HepG2 (cell line): ENCODE measurements around the gene GSK3B. TPM values are rescaled to one million over a fixed set of nuclear protein-coding genes. Genes with fewer than 3 reads are reported as not detected.
A peak's percentile ranks its signal among the peaks of the same experiment; 100 is the strongest.

Experiments
- EZH2 ChIP-seq: conservative IDR thresholded peaks from 2 replicates; pipeline ENCODE4 v1.6.1; 2012; ENCODE audit warnings: mild to moderate bottlenecking, low read depth, low read length, moderate library complexity
- NFRKB ChIP-seq: fragments of 450-650 bp; IDR thresholded peaks from 2 replicates; pipeline ENCODE4 v1.6.1; 2017
- SMAD3 ChIP-seq: sonication (generic); formaldehyde crosslinking; IDR thresholded peaks from 2 replicates; pipeline ENCODE4 v1.4.0; 2020; ENCODE audit warnings: missing genetic modification reagents
- SP140L ChIP-seq: sonication (generic); formaldehyde crosslinking; IDR thresholded peaks from 2 replicates; pipeline ENCODE4 v1.4.0; 2020; ENCODE audit warnings: missing genetic modification reagents, borderline replicate concordance
- ZFP37 ChIP-seq: sonication (generic); formaldehyde crosslinking; IDR thresholded peaks from 2 replicates; pipeline ENCODE4 v1.4.0; 2020; ENCODE audit warnings: missing genetic modification reagents, borderline replicate concordance
- ZMAT3 ChIP-seq: sonication (generic); formaldehyde crosslinking; conservative IDR thresholded peaks from 2 replicates; pipeline ENCODE4 v1.7.0; 2021; ENCODE audit warnings: missing genetic modification reagents
- ZNF225 ChIP-seq: sonication (generic); formaldehyde crosslinking; IDR thresholded peaks from 2 replicates; pipeline ENCODE4 v1.4.0; 2020; ENCODE audit warnings: mild to moderate bottlenecking, missing genetic modification reagents
- ZNF296 ChIP-seq: sonication (generic); formaldehyde crosslinking; conservative IDR thresholded peaks from 2 replicates; pipeline ENCODE4 v1.5.0; 2020; ENCODE audit warnings: mild to moderate bottlenecking, missing genetic modification reagents
- ZNF616 ChIP-seq: sonication (generic); formaldehyde crosslinking; IDR thresholded peaks from 2 replicates; pipeline ENCODE4 v1.5.0; 2020; ENCODE audit warnings: low read depth, mild to moderate bottlenecking, missing genetic modification reagents
- ZNF678 ChIP-seq: sonication (generic); formaldehyde crosslinking; IDR thresholded peaks from 2 replicates; pipeline ENCODE4 v1.4.0; 2020; ENCODE audit warnings: mild to moderate bottlenecking, missing genetic modification reagents
- polyA plus RNA-seq, 8 experiments: library from polyadenylated mRNA; depleted of rRNA in 3 of 8; stranded (reverse) in 7 of 8; unstranded in 1 of 8; fragments of >200 nt; fragmentation: Illumina TruSeq in 4 of 8; extraction: Trizol in 4 of 8; gene quantifications; 2 replicates each; pipeline versions ENCODE4 v1.2.1 to v1.2.3, GENCODE V29; 2011 to 2016; ENCODE audit warnings: low read depth in 4 of 8, missing spikeins in 1 of 8, mixed read lengths in 1 of 8; ENCODE audit not compliant: insufficient read depth in 1 of 8
- total RNA-seq, 5 experiments: library from RNA; depleted of rRNA; stranded (reverse); fragments of >200 nt; fragmentation: Illumina TruSeq; extraction: Trizol; gene quantifications; 2 replicates each; pipeline ENCODE4 v1.2.3, GENCODE V29; 2016; ENCODE audit warnings: low read depth in 1 of 5
- TF ChIP-seq, protein P1 (sequence below): sonication (generic); formaldehyde crosslinking; IDR thresholded peaks from 2 replicates; pipeline ENCODE4 v1.4.0; 2020; ENCODE audit warnings: missing genetic modification reagents, mild to moderate bottlenecking, borderline replicate concordance
- TF ChIP-seq, protein P2 (sequence below): sonication (generic); formaldehyde crosslinking; IDR thresholded peaks from 2 replicates; pipeline ENCODE4 v1.5.1; 2020; ENCODE audit warnings: missing genetic modification reagents, mild to moderate bottlenecking, borderline replicate concordance
- TF ChIP-seq, protein P3 (sequence below): sonication (generic); formaldehyde crosslinking; IDR thresholded peaks from 2 replicates; pipeline ENCODE4 v1.8.0; 2022; ENCODE audit warnings: mild to moderate bottlenecking, missing genetic modification reagents
- TF ChIP-seq, protein P4 (sequence below): sonication (generic); formaldehyde crosslinking; IDR thresholded peaks from 2 replicates; pipeline ENCODE4 v1.8.1; 2023; ENCODE audit warnings: missing genetic modification reagents, mild to moderate bottlenecking, borderline replicate concordance
- TF ChIP-seq, protein P5 (sequence below): sonication (generic); formaldehyde crosslinking; IDR thresholded peaks from 2 replicates; pipeline ENCODE4 v1.4.0; 2020; ENCODE audit warnings: missing genetic modification reagents, borderline replicate concordance
- TF ChIP-seq, protein P6 (sequence below): sonication (generic); formaldehyde crosslinking; IDR thresholded peaks from 2 replicates; pipeline ENCODE4 v1.4.0; 2020; ENCODE audit warnings: mild to moderate bottlenecking, missing genetic modification reagents

The GSK3B gene
- total and polyA plus RNA-seq, 2 of the 13 experiments (the other 11 are each of a cell fraction or from before 2014, with no cell fraction given) = 22.3 to 30.1 TPM

DNA sequence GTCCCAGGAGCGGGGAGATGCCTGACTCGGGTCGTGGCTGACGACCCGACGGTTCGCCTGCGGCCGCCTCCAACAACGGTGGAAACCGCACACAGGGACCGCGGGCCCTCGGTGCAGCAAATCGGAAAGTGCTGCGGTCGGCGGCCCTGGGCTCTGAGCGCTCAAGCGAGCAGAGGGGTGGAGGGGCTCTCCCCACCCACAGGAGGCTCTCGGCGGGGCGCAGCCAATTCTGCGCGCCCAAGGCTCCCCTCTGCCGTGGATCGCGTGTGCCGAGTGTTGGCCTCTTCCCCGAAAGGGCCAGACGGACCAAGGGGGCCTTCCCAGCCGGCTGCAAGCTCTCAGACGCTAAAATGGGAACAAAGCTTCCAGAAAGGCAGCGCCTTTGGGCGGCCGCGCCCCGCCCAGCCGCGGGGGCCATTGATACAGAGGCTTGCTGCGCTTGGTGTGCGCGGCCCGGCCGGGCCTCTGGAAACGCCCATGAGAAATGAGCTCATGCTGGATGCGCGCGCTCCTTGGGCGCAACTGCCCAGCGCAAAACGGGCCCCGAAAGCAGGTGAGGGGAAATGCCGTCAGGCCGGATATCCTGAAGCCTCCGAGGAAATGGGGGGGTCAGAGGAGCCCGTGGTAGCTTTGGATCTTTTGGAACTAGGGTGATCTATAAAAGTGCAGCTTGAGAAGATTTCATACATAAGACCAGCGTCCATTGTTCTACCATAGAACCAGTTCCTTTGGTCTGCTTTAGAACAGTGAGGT is 1.2 kb upstream of the GSK3B start (continued):
- TF ChIP-seq SP140L (CRISPR knock-in tag) (no peak), ZNF225 (CRISPR knock-in tag) (peak; percentile 94), ZNF678 (CRISPR knock-in tag) (no peak; the same call in 1 of the 2 replicates), EZH2 (no peak), ZNF296 (0 out of 2 replicates have a peak, but pooled peaks have one; percentile 19), NFRKB (peak; percentile 79), ZNF616 (CRISPR knock-in tag) (0 out of 2 replicates have a peak, but pooled peaks have one; percentile 58), ZMAT3 (peak; percentile 88), SMAD3 (CRISPR knock-in tag) (no peak; the same call in 1 of the 2 replicates), ZFP37 (0 out of 2 replicates have a peak, but pooled peaks have one; percentile 45)
- TF ChIP-seq, protein P1, sequence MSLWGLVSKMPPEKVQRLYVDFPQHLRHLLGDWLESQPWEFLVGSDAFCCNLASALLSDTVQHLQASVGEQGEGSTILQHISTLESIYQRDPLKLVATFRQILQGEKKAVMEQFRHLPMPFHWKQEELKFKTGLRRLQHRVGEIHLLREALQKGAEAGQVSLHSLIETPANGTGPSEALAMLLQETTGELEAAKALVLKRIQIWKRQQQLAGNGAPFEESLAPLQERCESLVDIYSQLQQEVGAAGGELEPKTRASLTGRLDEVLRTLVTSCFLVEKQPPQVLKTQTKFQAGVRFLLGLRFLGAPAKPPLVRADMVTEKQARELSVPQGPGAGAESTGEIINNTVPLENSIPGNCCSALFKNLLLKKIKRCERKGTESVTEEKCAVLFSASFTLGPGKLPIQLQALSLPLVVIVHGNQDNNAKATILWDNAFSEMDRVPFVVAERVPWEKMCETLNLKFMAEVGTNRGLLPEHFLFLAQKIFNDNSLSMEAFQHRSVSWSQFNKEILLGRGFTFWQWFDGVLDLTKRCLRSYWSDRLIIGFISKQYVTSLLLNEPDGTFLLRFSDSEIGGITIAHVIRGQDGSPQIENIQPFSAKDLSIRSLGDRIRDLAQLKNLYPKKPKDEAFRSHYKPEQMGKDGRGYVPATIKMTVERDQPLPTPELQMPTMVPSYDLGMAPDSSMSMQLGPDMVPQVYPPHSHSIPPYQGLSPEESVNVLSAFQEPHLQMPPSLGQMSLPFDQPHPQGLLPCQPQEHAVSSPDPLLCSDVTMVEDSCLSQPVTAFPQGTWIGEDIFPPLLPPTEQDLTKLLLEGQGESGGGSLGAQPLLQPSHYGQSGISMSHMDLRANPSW (CRISPR knock-in tag) = no peak
- TF ChIP-seq, protein P2, sequence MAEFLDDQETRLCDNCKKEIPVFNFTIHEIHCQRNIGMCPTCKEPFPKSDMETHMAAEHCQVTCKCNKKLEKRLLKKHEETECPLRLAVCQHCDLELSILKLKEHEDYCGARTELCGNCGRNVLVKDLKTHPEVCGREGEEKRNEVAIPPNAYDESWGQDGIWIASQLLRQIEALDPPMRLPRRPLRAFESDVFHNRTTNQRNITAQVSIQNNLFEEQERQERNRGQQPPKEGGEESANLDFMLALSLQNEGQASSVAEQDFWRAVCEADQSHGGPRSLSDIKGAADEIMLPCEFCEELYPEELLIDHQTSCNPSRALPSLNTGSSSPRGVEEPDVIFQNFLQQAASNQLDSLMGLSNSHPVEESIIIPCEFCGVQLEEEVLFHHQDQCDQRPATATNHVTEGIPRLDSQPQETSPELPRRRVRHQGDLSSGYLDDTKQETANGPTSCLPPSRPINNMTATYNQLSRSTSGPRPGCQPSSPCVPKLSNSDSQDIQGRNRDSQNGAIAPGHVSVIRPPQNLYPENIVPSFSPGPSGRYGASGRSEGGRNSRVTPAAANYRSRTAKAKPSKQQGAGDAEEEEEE (CRISPR knock-in tag) = no peak
- TF ChIP-seq, protein P3, sequence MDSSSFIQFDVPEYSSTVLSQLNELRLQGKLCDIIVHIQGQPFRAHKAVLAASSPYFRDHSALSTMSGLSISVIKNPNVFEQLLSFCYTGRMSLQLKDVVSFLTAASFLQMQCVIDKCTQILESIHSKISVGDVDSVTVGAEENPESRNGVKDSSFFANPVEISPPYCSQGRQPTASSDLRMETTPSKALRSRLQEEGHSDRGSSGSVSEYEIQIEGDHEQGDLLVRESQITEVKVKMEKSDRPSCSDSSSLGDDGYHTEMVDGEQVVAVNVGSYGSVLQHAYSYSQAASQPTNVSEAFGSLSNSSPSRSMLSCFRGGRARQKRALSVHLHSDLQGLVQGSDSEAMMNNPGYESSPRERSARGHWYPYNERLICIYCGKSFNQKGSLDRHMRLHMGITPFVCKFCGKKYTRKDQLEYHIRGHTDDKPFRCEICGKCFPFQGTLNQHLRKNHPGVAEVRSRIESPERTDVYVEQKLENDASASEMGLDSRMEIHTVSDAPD (CRISPR knock-in tag) = 0 out of 2 replicates have a peak, but pooled peaks have one; percentile 19
- TF ChIP-seq, protein P4, sequence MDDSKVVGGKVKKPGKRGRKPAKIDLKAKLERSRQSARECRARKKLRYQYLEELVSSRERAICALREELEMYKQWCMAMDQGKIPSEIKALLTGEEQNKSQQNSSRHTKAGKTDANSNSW (CRISPR knock-in tag) = peak; percentile 60; the same call in 1 of the 2 replicates
- TF ChIP-seq, protein P5, sequence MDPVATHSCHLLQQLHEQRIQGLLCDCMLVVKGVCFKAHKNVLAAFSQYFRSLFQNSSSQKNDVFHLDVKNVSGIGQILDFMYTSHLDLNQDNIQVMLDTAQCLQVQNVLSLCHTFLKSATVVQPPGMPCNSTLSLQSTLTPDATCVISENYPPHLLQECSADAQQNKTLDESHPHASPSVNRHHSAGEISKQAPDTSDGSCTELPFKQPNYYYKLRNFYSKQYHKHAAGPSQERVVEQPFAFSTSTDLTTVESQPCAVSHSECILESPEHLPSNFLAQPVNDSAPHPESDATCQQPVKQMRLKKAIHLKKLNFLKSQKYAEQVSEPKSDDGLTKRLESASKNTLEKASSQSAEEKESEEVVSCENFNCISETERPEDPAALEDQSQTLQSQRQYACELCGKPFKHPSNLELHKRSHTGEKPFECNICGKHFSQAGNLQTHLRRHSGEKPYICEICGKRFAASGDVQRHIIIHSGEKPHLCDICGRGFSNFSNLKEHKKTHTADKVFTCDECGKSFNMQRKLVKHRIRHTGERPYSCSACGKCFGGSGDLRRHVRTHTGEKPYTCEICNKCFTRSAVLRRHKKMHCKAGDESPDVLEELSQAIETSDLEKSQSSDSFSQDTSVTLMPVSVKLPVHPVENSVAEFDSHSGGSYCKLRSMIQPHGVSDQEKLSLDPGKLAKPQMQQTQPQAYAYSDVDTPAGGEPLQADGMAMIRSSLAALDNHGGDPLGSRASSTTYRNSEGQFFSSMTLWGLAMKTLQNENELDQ (CRISPR knock-in tag) = 0 out of 2 replicates have a peak, but pooled peaks have one; percentile 48
- TF ChIP-seq, protein P6, sequence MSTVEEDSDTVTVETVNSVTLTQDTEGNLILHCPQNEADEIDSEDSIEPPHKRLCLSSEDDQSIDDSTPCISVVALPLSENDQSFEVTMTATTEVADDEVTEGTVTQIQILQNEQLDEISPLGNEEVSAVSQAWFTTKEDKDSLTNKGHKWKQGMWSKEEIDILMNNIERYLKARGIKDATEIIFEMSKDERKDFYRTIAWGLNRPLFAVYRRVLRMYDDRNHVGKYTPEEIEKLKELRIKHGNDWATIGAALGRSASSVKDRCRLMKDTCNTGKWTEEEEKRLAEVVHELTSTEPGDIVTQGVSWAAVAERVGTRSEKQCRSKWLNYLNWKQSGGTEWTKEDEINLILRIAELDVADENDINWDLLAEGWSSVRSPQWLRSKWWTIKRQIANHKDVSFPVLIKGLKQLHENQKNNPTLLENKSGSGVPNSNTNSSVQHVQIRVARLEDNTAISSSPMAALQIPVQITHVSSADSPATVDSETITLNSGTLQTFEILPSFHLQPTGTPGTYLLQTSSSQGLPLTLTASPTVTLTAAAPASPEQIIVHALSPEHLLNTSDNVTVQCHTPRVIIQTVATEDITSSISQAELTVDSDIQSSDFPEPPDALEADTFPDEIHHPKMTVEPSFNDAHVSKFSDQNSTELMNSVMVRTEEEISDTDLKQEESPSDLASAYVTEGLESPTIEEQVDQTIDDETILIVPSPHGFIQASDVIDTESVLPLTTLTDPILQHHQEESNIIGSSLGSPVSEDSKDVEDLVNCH (CRISPR knock-in tag) = no peak
